Stimulated activated CD4-positive, alpha-beta T cell treated with anti-CD3 and anti-CD28 coated beads, Interleukin-2, amount 100 ng/mL, for 24 hours (primary cell): ENCODE results near the gene TMPRSS9.
"Not testable (repeated sequence)": the region's sequence is repeated elsewhere in the genome, so short reads cannot be mapped to it uniquely, and the experiment has no call there.

Source experiments
- DNase-seq, 2 donors: peaks; one replicate each; pipeline ENCODE4 v3.0.0-alpha.2; 2020

Gene TMPRSS9

DNA sequence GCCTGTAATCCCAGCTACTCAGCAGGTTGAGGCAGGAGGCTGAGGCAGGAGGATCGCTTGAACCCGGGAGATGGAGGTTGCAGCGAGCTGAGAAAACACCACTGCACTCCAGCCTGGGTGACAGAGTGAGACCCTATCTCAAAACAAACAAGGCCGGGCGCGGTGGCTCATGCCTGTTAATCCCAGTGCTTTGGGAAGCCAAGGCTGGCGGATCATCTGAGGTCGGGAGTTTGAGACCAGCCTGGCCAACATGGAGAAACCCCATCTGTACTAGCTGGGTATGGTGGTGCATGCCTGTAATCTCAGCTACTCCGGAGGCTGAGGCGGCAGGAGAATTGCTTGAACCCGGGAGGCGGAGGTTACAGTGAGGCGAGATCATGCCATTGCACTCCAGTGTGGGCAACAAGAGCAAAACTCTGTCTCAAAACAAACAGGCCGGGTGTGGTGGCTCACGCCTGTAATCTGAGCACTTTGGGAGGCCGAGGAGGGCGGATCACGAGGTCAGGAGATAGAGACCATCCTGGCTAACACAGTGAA is 35.3 kb downstream of the TMPRSS9 start:
- not testable (repeated sequence) for DNase-seq

DNA sequence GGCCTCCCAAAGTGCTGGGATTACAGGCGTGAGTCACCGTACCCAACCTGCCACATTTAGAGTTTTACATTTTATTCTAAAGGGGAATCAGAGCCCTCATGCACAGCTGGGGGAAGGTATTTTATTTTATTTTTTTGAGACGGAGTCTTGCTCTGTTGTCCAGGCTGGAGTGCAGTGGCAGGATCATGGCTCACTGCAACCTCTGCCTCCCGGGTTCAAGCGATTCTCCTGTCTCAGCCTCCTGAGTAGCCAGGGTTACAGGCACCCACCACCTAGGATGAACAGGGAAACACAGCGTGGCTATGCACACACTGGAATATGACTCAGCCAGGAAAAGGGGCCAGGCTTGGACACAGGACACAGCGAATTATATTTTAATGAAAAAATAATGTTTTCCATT is 37.1 kb downstream of the TMPRSS9 start:
- not testable (repeated sequence) for DNase-seq

DNA sequence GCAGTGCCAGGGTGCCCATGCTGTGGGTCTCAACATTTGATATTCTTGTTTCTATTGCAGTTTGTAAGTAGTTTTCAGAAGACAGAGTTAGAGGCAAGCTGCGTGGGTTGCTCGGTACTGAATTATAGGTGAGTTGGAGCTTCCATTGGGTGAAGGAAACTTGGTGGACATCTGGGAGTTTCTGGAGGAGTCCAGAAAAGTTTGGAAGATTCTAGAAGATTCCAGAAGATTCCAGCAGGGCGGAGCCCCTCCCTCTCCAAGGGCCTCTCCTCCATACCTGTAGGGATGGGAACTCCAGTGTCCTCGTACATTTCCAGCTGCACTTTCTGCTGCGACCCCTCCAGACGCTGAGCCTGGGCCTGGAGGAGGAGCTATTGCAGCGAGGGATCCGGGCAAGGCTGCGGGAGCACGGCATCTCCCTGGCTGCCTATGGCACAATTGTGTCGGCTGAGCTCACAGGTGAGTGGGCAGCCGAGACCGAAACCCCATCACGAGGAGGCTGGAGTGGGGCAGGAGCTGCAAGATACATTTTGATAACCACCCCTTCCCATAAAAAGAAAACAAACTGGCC is 38.8 kb downstream of the TMPRSS9 start:
- DNase-seq: no peak

DNA sequence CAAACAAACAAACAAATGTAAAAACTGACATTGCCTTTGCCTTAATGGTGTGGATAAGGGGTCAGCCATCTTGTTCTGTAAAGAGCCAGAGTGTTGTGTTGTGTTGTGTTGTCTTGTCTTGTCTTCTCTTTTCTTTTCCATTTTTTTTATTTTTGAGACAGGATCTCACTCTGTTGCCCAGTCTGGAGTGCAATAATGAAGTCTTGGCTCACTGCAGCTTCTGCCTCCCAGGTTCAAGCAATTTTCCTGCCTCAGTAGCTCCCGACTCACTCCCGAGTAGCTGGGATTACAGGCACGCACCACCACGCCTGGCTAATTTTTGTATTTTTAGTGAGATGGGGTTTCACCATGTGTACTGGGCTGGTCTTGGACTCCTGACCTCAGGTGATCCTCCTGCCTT is 39.5 kb downstream of the TMPRSS9 start:
- DNase-seq: no peak

DNA sequence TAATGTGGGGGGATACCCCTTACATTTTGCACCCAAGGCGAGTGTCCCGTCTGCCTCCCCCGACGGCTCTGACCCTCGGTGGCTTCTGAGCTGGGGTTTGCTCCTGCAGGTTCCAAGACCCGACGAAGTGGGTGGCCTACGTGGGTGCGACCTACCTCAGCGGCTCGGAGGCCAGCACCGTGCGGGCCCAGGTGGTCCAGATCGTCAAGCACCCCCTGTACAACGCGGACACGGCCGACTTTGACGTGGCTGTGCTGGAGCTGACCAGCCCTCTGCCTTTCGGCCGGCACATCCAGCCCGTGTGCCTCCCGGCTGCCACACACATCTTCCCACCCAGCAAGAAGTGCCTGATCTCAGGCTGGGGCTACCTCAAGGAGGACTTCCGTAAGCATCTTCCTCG is 48.2 kb downstream of the TMPRSS9 start:
- no peak for DNase-seq

DNA sequence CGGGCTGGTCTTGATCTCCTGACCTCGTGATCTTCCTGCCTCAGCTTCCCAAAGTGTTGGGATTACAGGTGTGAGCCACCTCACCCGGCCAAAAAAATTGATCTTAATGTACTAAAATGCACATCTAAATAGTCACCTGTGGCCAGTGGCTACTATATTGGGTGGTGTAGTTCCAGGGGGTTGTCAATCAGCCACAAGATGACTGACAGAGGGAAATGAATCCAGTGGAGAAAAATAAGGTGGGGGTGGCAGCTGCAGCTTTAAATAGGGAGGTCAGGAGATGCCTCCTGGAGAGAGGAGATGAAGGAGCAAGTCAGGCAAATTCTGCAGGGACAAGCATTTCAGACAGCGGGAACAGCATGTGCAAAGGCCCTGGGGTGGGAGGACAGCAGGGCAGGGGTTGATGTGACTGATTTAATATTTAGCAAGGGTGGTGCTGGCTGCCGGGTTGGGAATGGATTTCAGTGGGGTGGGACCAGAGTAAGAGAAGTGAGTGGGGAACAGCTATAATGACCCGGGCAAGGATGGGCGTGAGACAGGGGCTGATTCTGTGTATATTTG is 49.4 kb downstream of the TMPRSS9 start:
- no peak for DNase-seq

DNA sequence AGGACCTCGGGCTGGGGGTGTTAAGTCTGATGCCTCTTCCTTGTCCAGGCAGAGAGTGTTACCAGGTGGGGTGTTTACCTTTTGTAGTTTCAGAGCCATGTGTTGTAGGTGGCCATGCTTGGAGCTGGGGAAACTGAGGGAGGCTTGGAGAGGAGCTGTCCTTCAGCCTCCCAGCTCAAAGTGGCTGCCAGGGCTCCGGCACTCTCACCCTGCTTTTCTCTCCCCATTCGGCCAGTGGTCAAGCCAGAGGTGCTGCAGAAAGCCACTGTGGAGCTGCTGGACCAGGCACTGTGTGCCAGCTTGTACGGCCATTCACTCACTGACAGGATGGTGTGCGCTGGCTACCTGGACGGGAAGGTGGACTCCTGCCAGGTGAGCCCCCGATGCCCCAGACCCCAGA is 50.0 kb downstream of the TMPRSS9 start:
- no peak for DNase-seq

DNA sequence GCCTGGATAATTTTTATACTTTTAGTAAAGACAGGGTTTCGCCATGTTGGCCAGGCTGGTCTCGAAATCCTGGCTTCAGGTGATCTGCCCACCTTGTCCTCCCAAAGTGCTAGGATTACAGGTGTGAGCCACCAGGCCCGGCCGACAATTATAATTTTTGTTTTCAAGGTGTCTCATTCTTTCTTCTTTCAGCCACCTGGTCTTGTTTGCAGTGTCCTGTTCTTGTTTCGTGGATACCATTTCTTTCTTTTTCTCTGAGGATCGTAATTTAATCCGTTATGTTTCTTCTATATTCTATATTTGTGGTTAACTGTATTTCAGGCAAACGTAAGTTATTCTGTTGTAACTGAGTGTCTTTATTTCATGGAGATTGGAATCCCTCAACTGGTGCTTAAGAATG is 51.6 kb downstream of the TMPRSS9 start:
- no peak for DNase-seq

DNA sequence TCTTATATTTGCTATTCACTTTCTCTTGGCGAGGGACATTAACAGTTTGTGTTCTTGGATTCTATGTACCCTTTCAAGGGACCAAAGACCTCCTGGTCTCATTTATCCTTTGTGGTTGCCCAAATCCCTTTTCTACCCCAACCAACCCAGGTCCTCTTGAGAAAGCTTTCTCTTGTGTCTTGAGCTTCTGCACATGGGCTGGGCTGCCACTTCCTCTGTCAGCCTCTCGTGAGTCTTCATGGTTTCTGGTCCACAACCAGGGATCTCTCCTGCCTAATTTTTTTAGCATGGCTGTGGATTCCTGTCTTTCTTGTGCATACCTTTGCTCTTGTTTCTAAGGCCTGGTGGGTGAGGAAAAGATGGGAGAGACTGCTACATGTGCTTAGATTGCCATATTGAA is 52.4 kb downstream of the TMPRSS9 start:
- DNase-seq: no peak

DNA sequence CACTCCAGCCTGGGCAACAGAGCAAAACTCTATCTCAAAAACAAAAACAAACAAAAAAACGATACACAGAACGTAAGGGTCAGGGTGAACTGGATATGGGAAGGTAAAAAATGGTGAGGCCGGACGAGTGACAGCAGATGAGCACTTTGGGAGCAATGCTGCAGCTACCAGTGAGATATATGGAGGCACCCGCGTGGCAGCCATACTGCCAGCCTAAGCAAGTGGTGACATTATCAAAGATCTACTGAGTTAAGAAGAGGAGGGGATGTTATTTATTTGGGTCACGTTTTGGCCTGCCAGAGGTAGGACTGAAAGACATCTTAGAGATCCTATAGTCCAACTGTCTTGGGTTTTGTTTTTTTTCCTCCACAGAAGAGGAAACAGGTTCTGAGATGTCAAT is 53.1 kb downstream of the TMPRSS9 start:
- no peak for DNase-seq

DNA sequence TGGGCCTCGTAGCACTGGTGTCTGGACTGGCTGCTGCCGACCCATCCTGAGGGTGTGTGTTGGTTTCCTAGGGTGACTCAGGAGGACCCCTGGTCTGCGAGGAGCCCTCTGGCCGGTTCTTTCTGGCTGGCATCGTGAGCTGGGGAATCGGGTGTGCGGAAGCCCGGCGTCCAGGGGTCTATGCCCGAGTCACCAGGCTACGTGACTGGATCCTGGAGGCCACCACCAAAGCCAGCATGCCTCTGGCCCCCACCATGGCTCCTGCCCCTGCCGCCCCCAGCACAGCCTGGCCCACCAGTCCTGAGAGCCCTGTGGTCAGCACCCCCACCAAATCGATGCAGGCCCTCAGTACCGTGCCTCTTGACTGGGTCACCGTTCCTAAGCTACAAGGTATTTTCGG is 53.6 kb downstream of the TMPRSS9 start:
- no peak for DNase-seq

DNA sequence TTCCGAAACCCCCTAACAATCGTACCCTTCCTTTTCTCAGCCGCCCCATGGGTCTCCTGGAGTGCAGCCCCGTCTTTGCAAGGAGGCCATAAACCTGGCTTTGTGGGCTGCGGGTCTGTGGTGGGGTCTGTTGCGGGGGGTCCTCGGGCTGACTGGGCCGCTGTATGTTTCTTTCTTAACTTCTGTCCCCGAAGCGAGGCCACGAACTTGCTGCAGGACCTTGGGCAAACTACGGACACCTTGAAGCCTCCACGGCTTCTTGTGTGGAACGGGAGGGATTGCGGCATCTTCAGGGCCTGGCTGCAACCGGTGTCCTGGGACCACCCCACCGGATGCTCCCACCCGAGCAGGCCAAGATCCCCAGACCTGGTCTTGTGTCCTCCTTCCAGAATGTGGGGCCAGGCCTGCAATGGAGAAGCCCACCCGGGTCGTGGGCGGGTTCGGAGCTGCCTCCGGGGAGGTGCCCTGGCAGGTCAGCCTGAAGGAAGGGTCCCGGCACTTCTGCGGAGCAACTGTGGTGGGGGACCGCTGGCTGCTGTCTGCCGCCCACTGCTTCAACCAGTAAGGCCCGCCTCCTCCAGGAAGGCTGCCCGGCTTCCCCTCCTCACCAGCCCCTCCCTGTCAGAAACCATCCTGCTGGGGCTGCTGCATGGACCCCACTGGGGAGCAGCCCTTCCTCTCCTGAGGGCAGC is 55.4 kb downstream of the TMPRSS9 start:
- DNase-seq: no peak

DNA sequence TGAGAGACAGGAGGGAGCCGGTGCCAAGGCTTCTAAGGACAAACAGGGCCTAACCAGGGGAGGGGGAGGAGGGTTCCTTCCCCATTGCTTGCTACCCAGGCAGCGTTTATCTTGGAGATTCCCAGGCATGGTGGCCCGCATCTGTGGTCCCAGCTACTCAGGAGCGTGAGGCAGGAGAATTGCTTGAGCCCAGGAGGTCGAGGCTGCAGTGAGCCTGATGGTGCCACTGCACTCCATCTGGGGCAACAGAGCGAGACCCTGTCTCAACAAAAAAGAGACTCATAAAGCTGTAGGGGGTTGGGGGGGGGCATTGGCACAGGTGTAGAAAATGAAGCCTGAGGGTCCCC is 55.9 kb downstream of the TMPRSS9 start:
- no peak for DNase-seq

DNA sequence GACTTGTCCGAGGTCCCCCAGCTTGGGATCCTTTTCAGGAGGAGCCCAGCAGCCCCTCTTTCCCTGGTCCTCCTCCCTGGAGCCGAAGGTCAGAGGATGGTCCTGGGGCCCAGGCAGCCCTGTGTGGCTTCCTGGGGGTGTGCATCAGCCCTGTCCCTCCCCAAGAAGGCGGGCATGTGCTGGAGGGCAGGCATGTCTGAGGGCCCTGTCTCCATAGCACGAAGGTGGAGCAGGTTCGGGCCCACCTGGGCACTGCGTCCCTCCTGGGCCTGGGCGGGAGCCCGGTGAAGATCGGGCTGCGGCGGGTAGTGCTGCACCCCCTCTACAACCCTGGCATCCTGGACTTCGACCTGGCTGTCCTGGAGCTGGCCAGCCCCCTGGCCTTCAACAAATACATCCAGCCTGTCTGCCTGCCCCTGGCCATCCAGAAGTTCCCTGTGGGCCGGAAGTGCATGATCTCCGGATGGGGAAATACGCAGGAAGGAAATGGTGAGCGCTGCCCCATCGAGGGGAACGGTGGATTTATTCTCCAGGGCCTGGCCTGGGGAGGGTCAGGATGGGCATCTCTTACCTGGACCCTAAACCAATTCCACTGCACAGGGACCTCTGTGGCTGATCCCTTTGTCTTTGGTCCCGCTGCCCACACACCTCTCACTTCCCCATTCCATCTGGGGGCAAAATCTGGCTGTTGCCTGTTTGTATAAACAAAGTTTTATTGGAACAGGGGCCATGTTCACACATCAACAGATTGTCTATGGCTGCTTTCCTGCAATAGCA is 56.4 kb downstream of the TMPRSS9 start:
- no peak for DNase-seq

DNA sequence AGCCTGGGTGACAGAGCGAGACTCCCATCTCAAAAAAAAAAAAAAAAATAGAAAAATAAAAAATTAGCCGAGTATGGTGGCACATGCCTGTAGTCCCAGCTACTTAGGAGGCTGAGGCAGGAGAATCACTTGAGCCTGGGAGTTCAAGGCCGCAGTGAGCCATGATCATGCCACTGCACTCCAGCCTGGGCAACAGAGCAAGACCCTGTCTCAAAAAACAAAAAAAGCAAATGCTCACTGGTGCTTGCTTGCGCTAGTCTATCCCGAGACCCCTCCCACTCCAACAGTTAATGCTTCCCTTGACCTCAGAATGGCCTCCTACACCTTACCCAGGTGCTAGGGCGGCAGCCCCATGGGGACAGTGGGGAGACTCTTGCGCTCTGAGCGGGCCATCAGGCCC is 57.4 kb downstream of the TMPRSS9 start:
- not testable (repeated sequence) for DNase-seq

DNA sequence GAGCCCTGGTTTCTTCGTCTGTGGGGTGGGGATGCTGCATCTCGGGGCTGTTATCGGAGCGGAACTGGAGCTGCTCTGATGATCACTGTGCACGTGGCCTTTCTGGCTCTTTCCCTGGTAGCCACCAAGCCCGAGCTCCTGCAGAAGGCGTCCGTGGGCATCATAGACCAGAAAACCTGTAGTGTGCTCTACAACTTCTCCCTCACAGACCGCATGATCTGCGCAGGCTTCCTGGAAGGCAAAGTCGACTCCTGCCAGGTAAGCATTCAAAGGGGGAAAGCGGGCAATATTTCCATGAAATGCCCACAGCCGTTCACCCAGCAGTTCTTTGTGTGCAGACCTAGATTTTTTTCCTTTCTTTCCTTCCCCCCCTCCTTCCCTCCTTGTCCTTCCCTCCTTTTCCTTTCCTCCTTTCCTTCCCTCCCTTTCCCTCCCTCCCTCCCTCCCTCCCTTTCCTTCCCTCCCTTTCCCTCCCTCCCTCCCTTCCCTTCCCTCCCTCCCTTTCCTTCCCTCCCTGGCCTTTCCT is 57.9 kb downstream of the TMPRSS9 start:
- DNase-seq: no peak

DNA sequence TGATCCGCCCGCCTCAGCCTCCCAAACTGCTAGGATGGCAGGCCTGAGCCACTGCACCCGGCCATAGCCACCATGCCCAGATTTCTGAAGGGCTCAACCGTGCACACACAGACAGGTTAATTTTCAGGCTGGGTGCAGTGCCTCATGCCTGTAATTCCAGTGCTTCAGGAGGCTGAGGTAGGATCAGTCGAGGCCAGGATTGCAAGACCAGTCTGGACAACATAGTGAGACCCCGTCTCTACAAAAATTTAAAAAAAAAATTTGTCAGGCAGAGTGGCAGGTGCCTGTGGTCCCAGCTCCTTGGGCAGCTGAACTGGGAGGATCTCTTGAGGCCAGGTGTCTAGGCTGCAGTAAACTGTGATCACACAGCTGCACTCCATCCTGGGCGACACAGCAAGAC is 59.7 kb downstream of the TMPRSS9 start:
- DNase-seq: no peak

DNA sequence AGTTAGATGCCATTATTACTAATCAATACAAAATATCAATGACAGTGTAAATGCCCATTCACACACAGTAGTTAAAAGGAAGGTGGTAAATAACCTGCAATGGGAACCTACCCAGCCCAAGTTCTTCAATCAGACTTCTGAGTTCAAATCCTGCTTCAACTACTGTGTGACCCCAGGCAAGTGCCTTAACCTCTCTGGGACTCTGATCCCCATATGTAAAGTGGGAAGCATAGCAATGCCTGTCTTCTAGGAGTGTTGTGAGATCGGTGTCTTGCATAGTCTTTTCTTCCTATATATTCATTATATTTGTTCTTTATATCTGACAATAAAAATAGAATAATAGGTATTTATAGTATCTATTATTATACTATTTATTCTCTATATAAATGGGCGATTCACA is 60.4 kb downstream of the TMPRSS9 start:
- no peak for DNase-seq

DNA sequence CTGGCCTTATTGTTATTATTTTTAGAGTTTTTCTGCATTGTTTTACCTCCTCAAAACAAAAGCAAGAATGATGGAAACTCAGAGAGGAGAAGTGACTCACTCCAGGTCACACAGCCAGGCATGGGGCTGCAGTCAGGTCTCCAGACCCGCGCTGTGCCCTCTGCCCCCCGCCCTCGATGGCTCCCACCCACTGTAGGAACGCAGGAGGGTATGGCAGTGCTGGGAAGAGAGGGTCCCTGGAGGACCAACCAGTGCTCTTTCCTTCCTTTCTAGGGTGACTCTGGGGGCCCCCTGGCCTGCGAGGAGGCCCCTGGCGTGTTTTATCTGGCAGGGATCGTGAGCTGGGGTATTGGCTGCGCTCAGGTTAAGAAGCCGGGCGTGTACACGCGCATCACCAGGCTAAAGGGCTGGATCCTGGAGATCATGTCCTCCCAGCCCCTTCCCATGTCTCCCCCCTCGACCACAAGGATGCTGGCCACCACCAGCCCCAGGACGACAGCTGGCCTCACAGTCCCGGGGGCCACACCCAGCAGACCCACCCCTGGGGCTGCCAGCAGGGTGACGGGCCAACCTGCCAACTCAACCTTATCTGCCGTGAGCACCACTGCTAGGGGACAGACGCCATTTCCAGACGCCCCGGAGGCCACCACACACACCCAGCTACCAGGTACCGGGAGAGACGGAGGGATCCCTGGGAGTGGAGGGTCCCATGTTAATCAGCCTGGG is 61.7 kb downstream of the TMPRSS9 start:
- DNase-seq: no peak

DNA sequence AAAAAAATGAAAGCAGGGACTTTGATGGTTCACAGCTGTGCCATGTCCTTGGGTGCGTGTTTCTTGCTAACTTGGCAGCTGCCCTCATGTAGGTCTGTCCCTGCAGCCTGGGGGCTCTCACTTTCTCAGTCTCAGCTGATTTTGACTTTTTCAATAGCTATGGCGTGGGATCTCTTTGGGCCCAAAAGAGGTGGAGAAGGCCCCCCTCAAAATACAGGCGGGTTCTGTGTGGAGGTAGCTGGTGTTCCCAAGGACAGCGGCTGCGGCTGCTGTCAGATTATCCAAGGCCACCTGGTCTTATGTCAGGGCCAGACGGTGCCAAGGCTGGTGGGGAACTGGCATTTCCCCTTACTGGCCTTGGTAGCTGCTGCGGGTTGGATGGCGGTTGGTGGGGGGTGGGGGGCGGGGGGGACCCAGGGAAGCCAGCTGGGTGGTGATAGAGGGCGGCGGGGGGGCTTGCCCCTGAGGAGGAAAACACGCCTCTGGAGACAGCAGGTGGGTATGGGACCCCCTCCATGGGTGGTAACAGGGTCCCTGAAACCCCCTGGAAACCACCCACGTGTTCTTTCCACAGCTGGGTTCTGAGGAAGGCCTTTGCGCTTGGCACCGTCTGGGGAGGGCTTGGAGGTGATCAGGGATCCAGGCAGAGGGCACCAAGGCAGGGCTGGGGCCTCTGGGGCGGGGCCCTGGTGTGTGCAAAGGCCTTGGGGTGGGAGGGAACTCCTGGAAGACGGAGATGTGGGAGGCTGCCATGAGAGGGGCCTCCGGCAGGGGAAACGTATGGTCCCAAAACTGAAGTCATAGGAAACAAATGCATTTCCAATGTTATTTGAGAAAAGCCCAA is 63.2 kb downstream of the TMPRSS9 start:
- DNase-seq: no peak

DNA sequence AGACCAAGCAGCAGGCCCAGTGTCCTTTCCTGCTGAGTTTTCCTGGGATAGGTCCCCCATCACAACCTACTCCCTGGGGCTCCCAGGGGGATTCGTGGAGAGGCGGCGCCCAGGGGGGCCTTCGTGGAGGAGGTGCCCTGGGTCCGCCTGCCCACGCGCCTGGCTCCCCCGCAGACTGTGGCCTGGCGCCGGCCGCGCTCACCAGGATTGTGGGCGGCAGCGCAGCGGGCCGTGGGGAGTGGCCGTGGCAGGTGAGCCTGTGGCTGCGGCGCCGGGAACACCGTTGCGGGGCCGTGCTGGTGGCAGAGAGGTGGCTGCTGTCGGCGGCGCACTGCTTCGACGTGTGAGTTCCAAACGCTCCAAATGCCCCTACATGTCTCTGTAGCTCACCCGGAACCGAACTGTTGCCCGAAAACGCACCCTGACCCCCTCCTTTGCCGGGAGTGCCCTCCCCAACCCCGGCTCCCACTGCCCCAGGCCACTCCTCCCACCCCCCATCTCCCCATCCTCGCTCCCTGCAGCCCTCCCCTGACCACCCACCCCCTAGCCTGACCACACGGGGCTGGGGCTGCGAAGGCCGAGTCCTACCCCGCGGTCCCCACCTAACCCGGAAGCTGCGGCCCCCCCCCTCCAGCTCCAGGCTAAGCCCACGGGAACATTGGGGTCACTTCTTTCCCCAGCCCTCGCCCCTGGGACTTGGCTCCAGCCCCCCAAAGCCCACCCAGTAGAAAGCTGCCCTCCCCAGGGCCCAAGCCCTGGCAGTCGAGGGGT is 64.0 kb downstream of the TMPRSS9 start:
- DNase-seq: no peak
